GM18498 (cell line): ENCODE results near the gene PTPRK.
"Not testable (repeated sequence)": the region's sequence is repeated elsewhere in the genome, so short reads cannot be mapped to it uniquely, and the experiment has no call there.

Experiments
- ATAC-seq: cut with Tn5 transposase; IDR thresholded peaks from one replicate; pipeline ENCODE4 v1.9.1; 2021; ENCODE audit warnings: mild to moderate bottlenecking, moderate library complexity; ENCODE audit not compliant: unreplicated experiment

The PTPRK gene

DNA sequence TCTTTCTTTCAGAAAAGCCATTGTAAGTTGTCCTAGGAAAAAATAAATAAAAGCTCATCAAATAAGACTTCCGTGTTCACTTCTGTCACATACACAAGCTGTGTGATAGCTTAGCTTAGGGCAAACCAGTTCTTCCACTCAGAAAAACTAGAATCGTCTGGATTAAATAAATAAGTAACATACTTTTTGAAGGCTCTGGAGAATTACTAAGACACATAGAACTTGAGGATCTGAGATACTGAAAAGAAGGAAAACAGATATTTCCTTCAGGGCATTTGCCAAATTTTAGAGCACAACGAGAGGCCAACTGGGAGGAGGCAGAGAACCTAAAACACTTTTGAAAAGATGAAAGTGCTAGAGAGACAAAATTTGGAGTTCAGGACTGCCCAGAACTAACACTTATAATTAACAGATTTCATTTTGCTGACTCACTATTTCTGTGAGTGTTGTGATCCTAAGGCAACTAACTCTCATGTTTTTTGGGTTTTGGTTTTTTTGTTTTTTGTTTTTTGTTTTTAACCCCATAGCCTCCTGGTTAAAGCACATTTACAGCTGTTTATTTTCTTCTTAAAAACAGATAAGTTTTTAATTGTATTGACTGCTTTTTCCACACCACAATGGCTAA, 580.8 kb downstream of the PTPRK start:
- ATAC-seq = no peak

DNA sequence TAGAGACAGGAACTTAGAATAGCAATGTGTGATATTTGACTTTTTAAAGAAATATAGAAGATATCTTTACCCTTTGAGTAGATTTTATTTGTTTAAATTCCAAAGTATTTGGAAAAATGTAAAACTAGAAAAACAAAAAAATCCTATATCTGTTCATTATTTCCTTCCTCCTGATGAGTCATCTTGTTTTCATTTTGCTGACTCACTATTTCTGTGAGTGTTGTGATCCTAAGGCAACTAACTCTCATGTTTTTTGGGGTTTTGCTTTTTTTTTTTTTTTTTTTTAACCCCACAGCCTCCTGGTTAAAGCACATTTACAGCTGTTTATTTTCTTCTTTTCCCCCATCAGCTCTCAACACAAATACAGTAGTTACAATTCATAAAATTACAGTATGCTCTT, 581.7 kb downstream of the PTPRK start:
- no peak for ATAC-seq

DNA sequence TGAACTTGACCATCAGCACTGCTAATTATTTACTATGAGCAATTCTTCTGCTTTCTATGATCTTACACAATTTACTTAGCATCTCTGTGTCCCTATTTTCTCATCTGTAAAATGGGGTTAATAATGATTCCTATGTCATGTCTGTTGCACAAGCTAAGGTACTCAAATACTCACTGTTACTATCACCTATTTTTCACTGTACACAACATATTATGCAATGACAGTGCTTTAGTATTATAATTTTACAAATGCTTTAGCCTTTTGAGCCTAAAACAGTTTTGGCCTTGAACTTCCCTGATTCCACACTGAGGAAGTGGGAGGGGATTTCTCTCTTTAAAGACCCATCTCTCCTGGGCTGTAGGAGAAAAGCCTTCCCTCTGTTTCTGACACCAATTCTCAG, 582.7 kb downstream of the PTPRK start:
- no peak for ATAC-seq

DNA sequence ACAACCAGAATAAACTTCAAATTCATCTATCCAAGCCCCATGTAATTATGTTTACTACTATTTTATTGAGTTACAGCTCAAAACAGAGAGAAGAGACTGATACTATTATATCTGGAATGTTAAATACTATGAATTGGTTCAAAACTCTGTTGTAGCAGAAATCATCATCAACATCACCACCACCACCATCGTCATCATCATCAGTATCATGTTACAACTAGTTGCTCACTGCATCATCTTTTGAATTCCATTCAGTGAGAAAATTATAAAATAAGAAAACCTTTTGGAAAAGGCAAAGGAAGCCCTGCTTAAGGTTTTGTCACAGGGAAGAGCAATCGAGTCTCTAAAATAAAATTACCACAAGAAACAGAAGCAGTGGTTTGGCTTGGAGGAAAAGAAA, 583.3 kb downstream of the PTPRK start:
- no peak for ATAC-seq

DNA sequence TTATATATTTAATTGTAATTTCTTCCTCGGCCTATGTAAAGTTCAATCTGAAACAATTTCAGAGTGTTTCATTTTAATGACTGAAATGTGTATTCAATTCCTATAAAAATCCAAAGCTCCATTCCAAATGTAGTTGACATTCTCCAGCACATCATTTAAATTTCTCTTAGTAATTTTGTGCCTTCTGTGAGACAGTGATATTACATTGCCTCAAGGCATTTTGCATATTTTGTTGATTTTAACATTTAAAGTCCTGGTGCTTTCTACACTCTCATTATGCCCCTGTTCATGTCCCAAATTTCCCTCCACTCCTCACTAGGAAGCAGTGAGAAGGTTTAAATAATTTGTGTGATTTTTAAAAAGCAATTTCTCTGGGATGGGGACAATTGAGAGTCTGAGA, 585.4 kb downstream of the PTPRK start:
- ATAC-seq = no peak

DNA sequence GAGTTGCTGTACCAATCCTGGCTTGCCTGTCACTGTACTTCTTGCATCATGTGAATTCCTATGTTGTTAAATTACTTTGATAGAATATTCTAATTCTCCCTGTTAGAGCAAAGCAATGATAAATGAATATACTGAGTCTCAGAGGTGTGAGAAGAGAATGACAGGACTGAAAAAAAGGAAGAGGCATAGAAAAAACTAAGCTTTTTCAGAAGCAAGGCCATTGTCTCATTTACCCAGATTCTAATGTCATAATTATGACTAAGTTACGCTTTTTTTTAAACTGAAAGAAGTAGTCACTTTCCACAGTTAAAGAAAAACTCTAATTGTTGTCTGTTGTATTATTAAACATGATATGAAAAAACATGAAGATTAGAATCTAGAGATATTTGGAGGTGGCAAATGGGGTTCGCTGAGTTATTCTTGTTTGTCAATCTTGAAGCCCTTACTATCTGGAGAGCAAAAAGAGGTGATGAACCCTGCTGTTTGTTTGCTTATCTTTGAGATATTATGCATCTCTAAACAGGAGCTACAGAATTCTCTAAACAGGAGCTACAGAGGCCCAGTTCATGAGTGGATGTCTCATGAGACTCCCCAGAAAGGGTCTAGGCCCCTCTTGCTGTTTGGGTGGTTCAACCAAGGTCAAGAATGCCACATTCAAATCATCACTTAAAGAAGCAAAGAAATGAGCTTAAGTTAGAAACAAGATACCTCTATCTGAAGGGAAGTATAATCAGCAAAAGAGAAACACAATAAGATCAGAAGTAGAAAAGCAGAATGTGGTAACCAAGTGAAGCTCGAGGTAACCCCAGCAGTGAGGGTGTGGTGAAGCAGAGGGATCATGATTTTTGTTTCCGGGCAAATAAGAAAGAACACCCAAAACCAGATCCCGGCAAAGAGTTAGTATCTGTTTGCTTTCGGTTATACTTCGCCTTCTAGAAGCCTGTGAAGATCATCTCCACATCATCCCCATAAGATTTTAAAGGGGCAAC, 586.3 kb downstream of the PTPRK start:
- no peak for ATAC-seq

DNA sequence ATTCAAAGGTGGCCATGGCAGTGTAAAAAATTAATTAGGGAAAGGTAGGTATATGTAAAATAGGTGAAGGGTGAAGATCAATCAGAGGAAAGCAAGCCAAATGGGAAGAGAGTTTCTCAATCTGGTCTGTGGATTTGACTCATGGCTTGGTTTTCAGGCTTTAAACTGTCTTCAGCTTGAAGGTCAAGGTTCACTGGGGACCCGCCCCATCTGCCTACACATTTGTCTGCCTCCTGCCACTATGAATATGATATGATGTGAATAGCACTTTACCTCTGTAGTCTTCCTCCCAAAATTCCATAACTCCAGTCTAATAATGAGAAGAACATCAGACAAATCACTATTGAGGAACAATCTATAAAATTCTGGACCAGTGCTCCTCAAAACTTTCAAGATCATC, 587.3 kb downstream of the PTPRK start:
- no peak for ATAC-seq

DNA sequence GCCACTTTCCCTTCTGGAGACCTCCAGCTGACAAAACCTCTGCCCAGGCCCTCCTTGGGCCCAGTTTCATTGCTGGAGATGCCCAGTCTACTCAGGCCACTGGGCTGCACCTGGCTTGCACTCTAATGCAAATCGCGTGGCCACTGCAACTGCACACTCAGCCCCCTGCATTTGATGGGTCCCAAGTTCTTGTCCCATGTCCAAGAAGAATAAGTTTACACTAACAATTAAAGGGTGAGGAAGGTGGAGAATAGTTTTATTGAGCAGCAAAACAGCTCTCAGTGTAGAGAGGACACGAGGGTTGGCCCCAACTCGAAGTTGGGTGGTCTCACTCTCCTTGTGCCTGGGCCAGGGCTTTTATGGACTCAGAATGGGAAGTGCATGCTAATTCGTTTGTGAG, 587.7 kb downstream of the PTPRK start:
- ATAC-seq = no peak

DNA sequence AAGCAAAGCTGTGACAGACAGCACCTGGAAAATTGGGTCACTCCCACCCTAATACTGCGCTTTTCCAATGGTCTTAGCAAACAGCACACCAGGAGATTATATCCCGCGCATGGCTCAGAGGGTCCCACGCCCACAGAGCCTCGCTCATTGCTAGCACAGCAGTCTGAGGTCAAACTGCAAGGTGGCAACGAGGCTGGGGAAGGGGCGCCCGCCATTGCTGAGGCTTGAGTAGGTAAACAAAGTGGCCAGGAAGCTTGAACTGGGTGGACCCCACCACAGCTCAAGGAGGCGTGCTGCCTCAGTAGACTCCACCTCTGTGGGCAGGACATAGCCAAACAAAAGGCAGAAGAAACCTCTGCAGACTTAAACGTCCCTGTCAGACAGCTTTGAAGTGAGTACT, 594.0 kb downstream of the PTPRK start:
- not testable (repeated sequence) for ATAC-seq

DNA sequence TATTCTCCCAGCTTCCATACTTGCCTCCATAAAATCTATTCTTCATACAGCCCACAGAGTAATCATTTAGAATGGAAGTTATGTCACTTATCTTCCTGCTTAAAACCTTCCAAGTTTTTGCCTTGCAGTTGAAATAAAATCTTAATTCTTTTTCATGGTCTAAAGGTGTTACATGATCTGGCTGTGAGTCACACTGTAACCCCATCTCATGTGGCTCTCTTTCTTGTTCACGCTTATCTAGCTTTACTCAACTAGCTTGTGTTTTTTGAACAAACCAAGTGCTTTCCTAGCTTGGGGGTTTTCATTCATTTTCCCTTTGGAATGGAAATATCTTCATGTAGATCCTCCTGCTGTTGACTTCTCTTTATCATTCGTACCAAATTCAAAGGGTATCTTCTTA, 596.0 kb downstream of the PTPRK start:
- ATAC-seq = no peak

DNA sequence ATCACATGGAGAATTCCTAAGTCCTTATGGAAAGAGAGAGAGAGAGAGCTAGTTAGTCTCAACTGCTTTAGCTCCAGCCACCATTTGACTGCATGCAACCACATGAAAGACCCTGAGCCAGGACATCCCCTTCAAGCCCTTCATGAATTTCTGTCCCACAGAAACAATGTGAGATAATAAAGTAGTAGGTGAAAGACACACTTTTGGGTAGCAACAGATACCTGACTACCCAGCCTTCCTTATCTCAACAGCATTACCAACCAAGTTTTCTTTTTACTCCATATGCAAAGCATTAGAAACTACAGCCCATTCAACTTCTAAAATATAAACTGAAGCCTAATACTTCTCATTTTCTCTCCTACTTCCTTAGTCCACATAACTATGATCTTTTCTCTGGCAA, 596.4 kb downstream of the PTPRK start:
- ATAC-seq = no peak

DNA sequence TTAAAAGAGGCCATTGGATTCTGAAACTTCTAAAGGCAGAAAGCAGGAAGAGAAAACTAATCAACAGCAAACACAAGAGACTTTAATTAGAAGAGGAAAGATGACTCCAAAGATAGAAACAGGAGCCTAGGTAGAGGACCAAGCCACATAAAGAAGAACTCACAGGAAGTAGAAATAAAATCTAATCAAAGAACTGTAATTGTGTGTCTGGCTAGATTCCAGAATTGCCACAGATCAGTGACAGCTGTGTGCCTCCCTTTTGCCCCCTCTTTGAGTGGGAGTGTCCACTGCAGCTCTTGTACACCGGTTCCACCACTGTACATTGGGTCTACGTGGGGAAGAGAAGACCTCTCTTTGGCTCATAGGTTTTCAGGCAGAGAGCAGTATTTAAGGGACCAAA, 597.3 kb downstream of the PTPRK start:
- ATAC-seq = no peak

DNA sequence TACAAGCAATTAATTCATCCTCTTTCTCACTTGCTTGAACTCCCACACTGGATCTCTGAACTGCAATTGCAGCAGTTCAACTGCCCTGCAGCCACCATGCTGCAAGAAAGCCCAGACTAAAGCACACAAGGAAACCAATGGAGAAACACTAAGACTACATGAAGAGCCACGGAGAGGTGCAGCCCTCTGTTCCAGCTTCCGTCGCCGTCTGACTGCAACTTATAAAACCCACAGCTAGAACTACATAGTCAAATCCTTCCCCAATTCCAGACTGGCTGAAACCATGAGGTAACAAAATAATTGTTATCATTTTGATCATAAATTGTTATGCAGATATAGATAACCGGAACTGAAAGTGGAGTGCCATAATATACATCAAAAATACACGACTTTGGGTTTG, 598.4 kb downstream of the PTPRK start:
- ATAC-seq = no peak

DNA sequence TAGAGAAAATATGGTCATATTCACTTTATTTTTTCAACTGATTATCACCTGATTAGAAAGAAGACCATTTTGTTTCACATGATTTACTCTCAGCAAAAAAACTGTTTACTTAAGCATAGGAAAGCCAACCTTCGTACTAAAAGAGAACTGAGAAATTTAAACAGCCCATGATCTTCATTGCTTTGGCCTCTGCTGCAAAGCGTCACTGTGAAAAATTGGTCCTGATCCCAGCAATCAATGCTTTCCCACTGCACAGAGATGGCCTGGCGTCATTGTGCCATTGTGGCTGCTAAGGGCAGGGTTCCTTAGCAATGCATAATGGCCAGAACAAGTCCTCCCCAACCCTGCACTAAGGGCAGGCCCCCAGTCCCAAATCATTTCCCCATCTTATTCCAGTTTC, 599.6 kb downstream of the PTPRK start:
- no peak for ATAC-seq
